EL (cell line): ENCODE measurements around the gene SMG7.

Source experiments
- DNase-seq: peaks from one replicate; pipeline ENCODE4 v3.0.0-alpha.2; 2016

SMG7 gene

GRCh38 chr1:183567584-183567983 lies 95.3 kb downstream of the SMG7 start:
- peak; percentile 22 for DNase-seq

GRCh38 chr1:183568176-183569021 lies 96.1 kb downstream of the SMG7 start:
- DNase-seq, result peak; percentile 11

DNA sequence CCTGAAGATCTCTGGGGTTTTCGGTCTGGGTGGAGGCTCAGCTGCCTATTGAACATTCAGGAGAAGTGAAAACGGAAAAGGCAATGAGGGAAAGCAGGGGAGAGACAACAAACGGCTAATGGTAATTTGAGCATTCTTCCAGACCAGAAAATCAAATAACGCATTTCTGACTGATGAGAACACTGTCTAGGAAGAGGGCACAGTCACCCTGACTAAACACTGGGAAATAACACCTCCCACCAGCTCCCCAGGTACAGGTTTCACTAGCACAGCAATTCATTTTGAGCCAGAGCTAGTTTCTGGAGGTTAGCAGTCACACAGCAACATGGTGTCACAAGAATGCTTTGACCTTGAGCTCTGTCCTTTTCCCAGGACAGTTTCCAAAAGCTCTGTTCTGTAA lies 96.8 kb downstream of the SMG7 start:
- peak; percentile 39 for DNase-seq

- DNase-seq, result no peak
Measured at GRCh38 chr1:183569801-183570200, 97.5 kb downstream of the SMG7 start.

- no peak for DNase-seq
Measured at GRCh38 chr1:183570451-183570850, 98.2 kb downstream of the SMG7 start.

- peak; percentile 88 for DNase-seq
Measured at GRCh38 chr1:183571678-183572268, 99.5 kb downstream of the SMG7 start.

DNA sequence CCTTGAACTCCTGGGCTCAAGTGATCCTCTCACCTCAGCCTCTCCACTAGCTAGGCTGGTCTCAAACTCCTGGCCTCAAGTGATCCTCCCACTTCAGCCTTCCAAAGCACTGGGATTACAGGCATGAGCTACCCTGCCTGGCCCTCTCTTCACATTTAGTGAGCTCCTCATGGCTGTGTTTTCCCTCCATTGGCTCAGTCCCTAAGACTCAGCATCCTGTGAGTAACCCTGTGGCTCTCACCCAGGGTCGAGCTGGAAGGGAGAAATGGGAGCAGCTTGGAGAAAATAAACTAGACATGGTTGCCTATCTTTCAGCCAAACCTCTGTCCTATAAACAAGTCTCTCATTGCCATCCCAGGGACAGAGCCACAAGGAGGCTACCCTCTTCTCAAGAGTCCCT lies 100.4 kb downstream of the SMG7 start:
- peak; percentile 22 for DNase-seq

DNA sequence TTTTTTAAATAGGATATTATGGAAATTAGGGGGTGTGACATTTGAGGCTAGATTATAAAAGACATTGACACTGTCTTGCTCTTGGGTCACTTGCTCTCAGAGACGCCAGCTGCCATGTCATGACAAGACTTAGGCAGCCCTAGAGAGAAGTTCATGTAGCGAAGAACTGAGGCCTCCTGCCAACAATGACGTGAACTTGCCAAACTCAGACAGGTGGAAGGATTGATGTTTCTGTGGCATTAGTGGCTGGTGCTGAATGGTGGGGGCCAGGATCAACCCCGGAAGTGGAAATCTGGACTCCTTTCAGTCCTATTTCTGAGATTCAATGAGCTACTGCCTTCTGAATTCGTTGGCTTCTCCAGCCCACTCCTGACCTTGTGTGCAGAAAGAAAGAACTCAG lies 103.3 kb downstream of the SMG7 start:
- no peak for DNase-seq

DNA sequence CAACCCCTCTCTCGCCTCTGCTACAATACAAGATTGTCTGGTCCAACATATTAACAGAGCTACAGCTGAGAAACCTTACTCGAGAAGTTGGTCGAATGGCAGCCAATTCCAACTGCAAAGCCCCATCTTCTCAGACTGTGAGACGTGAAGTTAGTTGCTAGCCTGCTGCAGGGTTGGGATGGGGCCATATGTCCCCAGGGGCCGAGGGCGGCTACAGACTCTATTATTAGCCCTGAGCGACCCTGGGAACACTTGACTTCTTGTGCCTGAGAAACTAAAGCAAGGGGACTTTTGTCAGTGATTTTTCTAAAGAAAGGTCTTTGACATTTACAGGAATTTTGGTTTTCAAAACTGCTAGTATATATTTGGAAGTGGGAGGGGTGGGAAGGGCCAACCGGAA lies 104.2 kb downstream of the SMG7 start:
- DNase-seq, result no peak

DNA sequence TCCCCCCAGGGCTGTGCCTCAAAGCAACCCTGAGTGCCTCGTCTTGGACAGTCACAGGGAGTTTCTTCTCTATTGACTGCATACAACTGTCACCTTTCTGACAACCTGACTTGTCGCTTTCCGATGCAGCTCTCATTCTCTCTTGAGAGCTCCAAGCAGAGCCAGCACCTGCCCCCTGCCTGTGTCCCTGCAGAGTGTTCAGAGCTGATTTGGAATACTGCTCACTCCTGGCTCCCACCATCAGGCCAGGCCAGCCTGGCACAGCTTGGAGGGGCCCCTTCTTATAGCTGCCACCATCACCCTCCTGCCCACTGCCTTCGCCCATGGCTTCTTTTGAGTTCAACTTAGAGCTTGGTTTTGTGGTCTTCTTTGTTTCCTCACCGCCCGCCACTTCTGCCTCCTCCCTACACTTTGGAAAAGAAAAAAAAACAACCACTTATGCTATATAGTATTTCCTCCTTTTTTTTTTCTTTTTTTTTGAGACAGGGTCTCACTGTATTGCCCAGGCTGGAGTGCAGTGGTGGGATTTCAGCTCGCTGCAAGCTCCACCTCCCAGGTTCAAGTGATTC lies 105.7 kb downstream of the SMG7 start:
- no peak for DNase-seq

DNA sequence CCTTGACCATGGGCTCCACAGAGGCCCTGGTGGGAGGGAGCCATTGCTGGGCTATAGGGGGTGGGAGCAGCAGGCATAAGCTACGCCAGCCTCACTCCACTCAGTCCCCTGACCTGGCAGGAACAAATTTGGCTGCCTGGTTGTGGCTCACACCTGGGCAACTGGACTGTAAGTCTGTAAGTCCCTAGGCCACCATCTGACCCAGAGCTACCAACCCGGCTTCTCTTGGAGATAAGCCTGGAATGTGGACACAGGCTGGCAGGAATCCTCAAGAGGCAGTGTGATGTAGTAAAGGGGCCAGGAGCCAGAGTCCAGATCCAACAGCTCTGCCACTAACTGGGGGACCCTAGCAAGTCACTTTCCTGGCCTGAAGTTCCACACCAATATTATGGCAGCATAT lies 106.6 kb downstream of the SMG7 start:
- DNase-seq, result no peak

- DNase-seq, result peak; percentile 35
Measured at GRCh38 chr1:183580281-183580682, 108.0 kb downstream of the SMG7 start.

- DNase-seq, result no peak
Measured at GRCh38 chr1:183582021-183582713, 109.9 kb downstream of the SMG7 start.

DNA sequence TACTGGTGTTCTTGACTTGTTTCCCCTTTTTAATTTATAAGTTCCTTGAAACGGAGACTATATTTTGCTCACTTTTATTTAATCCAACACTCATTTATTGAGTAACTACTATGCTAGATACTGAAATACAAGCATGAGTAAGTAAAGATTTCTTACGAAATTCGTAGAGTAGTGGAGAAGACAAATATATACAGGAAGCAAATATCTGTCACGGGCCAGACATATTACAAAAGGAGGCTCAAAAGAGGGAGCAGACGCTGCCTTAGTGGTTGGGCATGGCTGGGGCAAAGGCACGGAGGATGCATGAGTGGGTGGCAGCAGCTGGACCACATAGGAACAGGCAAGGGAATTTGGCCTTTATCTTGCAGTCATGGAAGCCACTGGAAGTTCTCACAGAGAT lies 111.2 kb downstream of the SMG7 start:
- DNase-seq, result no peak

DNA sequence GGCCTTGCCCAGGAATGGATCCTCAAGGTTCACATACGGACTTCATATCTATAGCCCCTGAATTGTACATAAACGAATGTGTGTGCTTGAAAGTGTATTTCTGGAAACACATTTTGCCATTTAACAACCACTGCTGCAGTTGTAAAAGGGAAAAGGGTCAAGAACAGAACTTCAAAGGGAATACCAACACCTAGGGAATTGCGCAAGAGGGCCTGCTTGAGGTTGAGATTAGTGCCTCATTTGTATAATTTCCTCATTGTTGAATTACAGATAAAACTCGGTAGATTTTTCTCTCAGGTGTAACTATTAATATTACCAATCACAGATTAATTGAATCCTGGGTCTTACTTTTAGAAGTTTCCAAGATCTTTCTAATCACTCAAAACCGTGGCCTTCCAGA lies 111.8 kb downstream of the SMG7 start:
- DNase-seq, result no peak

DNA sequence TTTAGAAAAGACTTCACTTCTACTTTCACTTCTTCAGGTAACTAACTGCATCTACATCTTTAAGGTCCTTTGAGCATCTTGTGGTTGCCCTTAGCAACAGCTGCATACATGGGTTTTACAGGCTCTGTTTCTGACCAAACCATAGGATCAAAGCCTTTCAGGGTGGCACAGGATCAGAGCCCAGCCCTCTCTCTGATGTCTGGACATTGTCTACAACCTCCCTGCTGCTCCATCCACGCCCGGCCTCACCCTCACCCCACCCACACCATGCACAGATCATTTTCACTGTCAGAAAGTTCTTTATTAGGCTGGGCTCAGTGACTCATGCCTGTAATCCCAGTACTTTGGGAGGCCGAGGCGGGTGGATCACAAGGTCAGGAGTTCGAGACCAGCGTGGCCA lies 112.7 kb downstream of the SMG7 start:
- DNase-seq, result no peak

GRCh38 chr1:183586455-183586854 lies 114.2 kb downstream of the SMG7 start:
- no peak for DNase-seq

DNA sequence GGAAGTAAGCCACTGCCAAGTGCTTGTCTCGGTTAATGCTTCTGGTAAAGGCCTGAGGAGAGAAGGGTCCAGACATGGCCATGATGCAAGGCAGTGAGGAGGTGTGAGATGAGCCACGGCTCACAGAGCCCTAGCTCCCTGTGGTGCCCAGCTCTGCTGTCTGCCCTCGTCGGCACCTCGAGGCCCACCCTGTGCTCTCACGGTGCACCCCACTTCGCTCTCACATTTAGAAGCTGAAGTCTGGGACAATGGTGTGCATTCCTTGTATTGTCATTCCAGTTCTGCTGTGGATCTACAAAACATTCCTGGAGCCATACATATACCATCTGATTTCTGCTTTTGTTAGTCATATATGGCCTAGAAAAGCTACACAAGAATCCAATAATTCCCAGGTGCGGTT lies 114.6 kb downstream of the SMG7 start:
- no peak for DNase-seq

- no peak for DNase-seq
Measured at GRCh38 chr1:183588827-183589226, 116.5 kb downstream of the SMG7 start.

GRCh38 chr1:183589384-183589783 lies 117.1 kb downstream of the SMG7 start:
- DNase-seq, result no peak

DNA sequence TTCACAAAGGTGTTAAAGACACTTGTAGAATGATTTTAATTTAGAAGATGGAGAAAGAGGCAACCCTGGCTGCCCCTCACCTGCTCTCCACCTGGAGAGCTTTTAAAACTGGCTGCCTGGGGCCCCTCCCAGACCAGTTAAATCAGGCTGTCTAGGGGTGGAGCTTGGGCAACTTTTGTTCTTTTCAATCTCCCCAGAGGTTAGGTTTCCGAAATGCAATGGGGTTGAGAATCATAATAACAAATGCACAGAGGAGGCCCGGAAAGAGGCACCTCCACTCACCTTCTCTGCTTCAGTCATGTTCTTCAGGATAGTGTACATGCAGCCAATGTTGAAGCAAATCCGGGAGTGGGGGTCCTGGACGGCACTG lies 117.6 kb downstream of the SMG7 start:
- DNase-seq, result no peak

GRCh38 chr1:183590244-183591191 lies 118.2 kb downstream of the SMG7 start, which contains the start of gene NCF2:
NCF2 (minus strand) TSS chr1:183590459; CDS start chr1:183590329, 130 bp downstream.
- peak; percentile 52 for DNase-seq
